Stimulated activated CD4-positive, alpha-beta T cell treated with anti-CD3 and anti-CD28 coated beads, Interleukin-4, amount 100 ng/mL, for 1 hour (primary cell): ENCODE data around the gene DUSP6.

Experiments used
- DNase-seq: peaks from one replicate; pipeline ENCODE4 v3.0.0-alpha.2; 2020

Gene DUSP6

DNA sequence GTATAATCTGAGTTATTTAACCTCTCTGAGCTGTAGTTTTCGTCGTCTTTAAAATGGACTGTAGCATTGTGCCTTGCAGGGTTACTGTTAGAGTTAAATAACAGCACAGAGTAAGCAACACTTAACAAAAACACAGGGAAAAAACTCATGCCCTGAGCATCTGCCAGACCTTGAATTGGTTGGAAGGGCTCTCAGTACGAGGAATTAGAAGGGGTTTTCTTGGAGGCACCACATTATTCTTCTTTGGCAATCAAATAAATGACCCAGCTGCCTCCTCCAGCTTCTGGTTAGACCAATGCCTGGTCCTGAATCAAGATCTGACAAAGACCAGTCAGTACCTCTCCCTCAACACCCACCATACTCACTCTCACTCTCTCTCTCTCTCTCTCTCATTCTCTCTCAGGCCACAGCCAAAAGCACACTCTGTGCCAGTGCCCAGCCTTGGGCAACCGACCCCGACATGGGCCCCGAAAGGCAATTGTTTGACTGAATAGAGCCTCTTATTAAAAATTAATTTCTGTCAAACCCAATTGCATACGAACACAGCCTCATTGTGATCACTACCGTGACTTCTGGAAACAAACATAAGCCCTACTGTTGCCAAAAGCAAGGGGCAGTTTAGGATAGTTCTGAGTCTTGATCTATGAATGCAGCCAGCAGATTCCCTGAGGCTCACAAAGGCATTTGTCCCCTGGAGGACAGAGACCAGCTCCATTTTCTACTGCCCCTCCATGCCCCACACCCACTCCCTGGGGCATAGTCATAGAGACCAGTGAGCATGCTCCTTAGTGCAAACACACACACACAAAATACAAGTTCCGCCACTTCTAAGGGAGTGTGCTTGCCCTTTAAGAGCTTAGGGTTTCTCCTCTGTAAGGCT lies 23.9 kb downstream of the DUSP6 start:
- no peak for DNase-seq

- no peak for DNase-seq
Observed at GRCh38 chr12:89327486-89328094, 24.7 kb downstream of the DUSP6 start.

GRCh38 chr12:89326239-89327040 lies 25.9 kb downstream of the DUSP6 start:
- no peak for DNase-seq

- DNase-seq = no peak
Observed at GRCh38 chr12:89325495-89325894, 26.8 kb downstream of the DUSP6 start.

DNA sequence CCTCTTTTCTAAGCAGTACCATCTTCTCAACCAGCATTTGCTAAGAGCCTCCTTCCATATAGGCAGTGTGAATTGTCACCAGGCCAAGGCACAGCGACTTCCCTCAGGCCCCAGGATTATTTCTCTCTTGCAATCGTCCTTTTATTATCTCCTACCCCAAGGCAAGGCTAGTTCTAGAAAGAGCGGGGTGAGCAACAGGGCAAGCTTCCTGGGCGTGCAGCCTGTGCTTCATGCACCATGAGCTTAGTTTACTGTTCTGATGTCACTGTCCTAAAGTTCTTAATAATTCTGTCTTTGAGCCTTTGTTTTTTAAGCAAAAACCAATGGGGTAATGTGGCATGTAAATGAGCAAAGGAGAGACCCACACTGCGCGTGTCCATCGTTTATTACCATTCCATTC lies 27.9 kb downstream of the DUSP6 start:
- DNase-seq = no peak

- DNase-seq = no peak
Observed at GRCh38 chr12:89323568-89324218, 28.6 kb downstream of the DUSP6 start.

- DNase-seq = no peak
Observed at GRCh38 chr12:89320735-89321134, 31.6 kb downstream of the DUSP6 start.

GRCh38 chr12:89319606-89320005 lies 32.7 kb downstream of the DUSP6 start:
- no peak for DNase-seq

- DNase-seq = no peak
Observed at GRCh38 chr12:89319122-89319521, 33.2 kb downstream of the DUSP6 start.

DNA sequence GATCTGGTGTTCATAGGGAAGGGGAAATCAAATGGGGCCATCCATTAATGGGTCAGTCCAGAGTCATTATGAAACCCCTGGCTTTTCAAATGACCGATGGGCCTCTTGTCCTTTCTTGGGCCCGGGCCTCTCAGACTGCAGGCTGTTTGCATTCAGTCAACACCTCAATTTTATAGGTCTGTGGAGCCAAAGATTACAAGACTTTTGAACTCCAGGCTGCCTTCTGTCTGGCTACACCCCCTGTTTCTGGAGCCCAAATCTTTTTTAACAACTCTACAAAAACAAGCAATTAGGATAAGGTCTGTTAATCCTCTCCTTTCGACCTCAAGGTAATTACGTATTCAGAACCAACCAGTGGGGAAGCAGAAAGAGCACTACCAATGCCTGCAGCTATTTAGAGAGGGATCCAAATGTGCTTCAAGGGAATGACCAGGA lies 35.6 kb downstream of the DUSP6 start:
- DNase-seq = no peak

DNA sequence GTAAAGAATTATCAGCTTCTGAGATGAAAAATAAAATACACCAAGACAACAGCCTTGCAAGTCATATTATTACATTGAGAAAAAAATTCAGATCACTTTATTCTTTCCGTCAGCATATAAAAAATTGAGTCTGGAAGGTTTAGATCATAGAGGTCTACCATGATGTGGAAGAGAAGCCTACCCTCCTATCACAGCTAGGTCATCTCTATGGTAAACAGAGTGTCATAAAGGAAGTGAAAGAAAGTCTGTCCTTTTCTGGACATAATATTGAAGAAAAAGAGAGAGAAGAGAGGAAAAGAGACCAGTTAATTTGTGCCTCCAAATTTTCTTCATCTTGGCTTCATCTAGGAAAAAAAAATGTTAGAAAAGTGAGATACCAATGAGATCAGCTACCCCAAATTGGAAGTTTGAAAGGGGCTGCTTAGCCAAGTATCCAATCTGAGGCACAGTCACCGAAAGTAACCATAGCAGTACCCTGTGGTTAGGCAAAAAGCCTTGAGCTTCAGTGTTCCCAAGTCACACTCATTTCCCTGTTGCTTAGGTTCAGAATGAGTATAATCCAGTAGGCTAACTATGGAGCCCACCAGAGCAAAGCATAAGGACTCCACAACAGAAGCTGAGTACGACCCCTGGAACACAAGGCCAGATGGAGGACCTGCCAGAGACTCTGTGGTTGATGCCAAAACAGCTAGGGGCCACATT lies 38.1 kb downstream of the DUSP6 start:
- no peak for DNase-seq

DNA sequence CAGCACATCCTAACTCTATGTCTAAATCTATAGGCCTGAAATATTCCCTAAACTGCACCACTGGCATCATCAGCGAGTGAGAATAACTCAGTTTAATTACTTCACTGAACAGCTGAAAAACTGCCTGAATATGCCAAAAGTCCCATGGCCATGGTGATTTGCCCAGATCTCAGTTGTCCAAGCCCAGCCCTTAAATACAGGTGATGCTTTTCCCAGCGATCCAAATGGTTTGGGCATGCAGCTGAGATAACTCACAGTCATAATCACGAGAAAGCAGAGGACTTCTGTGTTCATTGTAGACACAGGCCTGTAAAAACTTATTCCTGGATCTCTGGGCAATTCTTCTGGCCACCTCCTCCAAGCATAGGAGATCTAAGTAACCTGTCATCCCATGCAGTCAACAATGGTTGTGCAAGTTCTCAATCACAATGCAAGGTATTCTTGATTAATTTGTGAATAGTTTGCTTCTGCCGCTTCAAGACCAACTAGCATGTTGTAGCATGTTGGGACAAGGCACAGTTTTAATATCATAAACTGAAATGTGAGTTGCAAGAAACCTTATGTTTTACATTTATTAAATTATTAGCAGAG lies 40.5 kb downstream of the DUSP6 start:
- no peak for DNase-seq

- DNase-seq = no peak
Observed at GRCh38 chr12:89309815-89310214, 42.5 kb downstream of the DUSP6 start.

GRCh38 chr12:89309440-89309802 lies 42.9 kb downstream of the DUSP6 start:
- no peak for DNase-seq

DNA sequence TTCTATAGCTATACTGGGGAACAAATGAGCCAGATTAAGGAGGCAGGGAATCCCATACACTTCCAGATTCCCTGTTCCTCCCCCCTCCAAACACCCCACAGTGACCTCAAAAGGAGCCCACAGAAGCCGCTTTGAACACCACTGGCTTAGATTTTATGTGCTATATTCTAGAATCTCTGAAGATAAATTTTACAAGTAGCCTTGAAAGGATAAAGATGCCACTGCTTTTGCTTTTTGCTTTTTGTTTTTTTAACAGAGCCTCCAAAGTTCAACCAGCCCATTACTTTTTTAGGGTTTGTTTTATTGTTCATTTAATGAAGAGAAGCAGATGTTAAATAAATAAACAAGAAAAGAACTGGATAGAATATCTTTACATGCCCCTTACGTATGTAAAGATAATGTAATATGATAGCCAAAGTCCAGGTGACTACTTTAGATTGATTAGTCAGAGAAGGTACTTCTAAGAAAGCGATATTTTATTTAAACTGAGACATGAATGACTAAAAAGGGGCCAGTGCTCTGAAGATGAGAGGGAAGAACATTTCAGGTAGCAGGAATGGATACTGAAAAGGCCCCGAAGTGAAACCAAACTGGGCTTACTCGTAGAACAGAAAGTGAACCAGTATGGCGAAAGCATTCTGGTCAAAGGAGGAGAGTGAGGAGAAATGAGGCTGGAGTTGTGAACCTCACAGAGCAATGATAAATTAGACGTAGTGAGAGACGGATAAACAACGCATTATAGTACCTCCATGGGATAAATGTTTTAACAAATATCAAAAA lies 44.6 kb downstream of the DUSP6 start:
- no peak for DNase-seq

- no peak for DNase-seq
Observed at GRCh38 chr12:89306827-89307473, 45.4 kb downstream of the DUSP6 start.

GRCh38 chr12:89305373-89305772 lies 46.9 kb downstream of the DUSP6 start:
- DNase-seq = no peak

DNA sequence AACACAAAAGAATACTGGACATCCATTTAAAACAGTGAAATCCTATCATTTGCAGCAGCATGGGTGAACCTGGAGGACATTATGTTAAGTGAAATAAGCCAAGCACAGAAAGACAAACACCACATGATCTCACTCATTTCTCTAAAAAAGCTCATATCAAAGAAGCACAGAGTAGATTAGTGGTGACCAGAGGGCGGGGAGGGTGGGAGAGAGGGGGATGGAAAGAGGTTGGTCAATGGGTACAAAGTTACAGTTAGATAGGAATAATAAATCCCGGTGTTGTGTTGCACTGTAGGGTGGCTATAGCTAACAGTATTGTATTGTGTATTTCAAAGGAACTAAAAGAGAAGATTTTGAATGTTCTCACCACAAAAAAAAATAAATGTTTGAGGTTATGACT lies 52.4 kb downstream of the DUSP6 start:
- DNase-seq = no peak

- DNase-seq = no peak
Observed at GRCh38 chr12:89299417-89299816, 52.9 kb downstream of the DUSP6 start.
